HL-60 (cell line): ENCODE results near the gene NOXA1.

Source experiments
- DNase-seq, 2 experiments: peaks; one replicate each; pipeline ENCODE4 v3.0.0-alpha.2; 2010 to 2020; ENCODE audit warnings: low read depth in 1 of 2, low spot score in 1 of 2
- H3K27ac ChIP-seq: fragments of 250-450 bp; sonication (Bioruptor Pico); replicated peaks from 2 replicates; pipeline ENCODE4 v1.5.1; 2020; ENCODE audit warnings: mild to moderate bottlenecking, moderate library complexity
- H3K27me3 ChIP-seq: fragments of 250-450 bp; sonication (Bioruptor Pico); 2 replicates; pipeline ENCODE4 v1.5.1; 2021; ENCODE audit warnings: mild to moderate bottlenecking, moderate library complexity; ENCODE audit not compliant: insufficient read depth, poor library complexity, severe bottlenecking
- H3K4me3 ChIP-seq: replicated peaks from 2 replicates; pipeline ENCODE4 v1.5.1; 2011; ENCODE audit warnings: mild to moderate bottlenecking, control low read depth, low read length; ENCODE audit not compliant: insufficient read depth
- GABPA ChIP-seq: IDR thresholded peaks from 2 replicates; pipeline ENCODE4 v1.6.1; 2012; ENCODE audit warnings: low read depth
- POLR2AphosphoS5 ChIP-seq: IDR thresholded peaks from 2 replicates; pipeline ENCODE4 v1.6.1; 2012; ENCODE audit warnings: low read depth
- SPI1 ChIP-seq: IDR thresholded peaks from 2 replicates; pipeline ENCODE4 v1.6.1; 2012; ENCODE audit warnings: low read depth, mild to moderate bottlenecking, borderline replicate concordance
- long read RNA-seq: library from polyadenylated mRNA; unstranded; transcript quantifications from one replicate; pipeline ENCODE4 v2.0.0, GENCODE V29; 2020
- TF ChIP-seq, protein P1 (sequence below): IDR thresholded peaks from one replicate; pipeline ENCODE4 v1.5.1; 2011; ENCODE audit warnings: low read length, control low read depth, inconsistent platforms; ENCODE audit not compliant: insufficient read depth
- TF ChIP-seq, protein P2 (sequence below): IDR thresholded peaks from 2 replicates; pipeline ENCODE4 v1.6.1; 2012; ENCODE audit warnings: low read depth; ENCODE audit not compliant: insufficient replicate concordance

The NOXA1 gene, protein sequence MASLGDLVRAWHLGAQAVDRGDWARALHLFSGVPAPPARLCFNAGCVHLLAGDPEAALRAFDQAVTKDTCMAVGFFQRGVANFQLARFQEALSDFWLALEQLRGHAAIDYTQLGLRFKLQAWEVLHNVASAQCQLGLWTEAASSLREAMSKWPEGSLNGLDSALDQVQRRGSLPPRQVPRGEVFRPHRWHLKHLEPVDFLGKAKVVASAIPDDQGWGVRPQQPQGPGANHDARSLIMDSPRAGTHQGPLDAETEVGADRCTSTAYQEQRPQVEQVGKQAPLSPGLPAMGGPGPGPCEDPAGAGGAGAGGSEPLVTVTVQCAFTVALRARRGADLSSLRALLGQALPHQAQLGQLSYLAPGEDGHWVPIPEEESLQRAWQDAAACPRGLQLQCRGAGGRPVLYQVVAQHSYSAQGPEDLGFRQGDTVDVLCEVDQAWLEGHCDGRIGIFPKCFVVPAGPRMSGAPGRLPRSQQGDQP
- long read RNA-seq, partial matches to known transcripts = 2 of 9 reads
- long read RNA-seq, other reads (novel, unspliced or antisense) = 7 of 9 reads

DNA sequence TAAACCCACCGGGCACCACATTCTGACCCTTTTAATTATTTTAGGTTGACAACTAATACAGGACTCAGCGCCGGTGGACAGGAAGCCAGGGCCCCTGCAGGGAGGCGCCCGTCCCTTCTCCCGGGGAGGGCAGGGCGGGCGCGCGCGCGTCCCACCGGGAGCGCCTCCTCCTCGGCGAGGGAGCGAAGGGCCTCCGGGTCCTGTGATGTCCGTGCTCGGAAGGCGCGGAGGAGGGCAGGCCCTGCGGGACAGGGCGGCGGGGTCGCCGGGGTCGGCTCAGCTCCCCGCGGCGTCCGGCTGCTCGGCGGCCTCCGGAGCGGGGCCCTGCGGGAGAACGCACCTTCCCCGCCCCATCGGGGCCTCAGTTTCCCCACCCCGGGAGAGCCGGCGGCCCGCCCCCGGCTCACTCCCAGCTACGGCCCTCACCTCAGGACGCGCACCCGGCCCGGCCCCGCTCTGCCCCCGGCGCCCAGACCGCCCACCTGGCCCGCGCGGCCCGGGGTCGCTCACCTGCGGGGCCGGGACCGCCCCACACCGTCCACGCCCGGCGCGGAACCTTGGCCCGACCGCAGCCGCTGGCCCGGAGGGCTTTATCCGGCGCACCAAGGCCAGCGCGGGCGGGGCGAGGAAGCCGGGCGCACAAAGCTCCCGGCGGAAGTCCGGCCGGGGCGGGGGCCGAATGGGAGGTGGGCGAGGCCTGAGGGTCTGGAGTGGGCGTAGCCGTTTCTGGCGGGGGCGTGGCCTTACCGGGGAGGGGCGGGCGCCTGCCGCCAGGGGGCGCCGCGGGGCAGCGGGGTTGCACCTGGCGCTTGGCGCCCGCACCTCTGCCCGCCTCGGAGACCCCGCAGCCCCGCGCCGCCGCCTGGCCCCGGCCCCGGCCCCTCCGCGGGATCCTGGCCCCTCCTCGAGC, at the start of gene NOXA1, which contains the start of gene EXD3:
Gene NOXA1 (plus strand): TSS at position 790 of the 910 bp plus-strand sequence. CDS start 137 bp downstream, outside the sequence.
Gene EXD3 (minus strand): TSS at position 559 of the 910 bp plus-strand sequence. CDS start 27,805 bp downstream, outside the sequence.
- TF ChIP-seq, protein P1, sequence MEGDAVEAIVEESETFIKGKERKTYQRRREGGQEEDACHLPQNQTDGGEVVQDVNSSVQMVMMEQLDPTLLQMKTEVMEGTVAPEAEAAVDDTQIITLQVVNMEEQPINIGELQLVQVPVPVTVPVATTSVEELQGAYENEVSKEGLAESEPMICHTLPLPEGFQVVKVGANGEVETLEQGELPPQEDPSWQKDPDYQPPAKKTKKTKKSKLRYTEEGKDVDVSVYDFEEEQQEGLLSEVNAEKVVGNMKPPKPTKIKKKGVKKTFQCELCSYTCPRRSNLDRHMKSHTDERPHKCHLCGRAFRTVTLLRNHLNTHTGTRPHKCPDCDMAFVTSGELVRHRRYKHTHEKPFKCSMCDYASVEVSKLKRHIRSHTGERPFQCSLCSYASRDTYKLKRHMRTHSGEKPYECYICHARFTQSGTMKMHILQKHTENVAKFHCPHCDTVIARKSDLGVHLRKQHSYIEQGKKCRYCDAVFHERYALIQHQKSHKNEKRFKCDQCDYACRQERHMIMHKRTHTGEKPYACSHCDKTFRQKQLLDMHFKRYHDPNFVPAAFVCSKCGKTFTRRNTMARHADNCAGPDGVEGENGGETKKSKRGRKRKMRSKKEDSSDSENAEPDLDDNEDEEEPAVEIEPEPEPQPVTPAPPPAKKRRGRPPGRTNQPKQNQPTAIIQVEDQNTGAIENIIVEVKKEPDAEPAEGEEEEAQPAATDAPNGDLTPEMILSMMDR = peak; percentile 35
- peak; percentile 95 for TF ChIP-seq GABPA
- no peak; the same call in 1 of the 2 replicates for TF ChIP-seq POLR2AphosphoS5
- 0 out of 2 replicates have a peak, but pooled peaks have one; percentile 20 for TF ChIP-seq SPI1
- TF ChIP-seq, protein P2, sequence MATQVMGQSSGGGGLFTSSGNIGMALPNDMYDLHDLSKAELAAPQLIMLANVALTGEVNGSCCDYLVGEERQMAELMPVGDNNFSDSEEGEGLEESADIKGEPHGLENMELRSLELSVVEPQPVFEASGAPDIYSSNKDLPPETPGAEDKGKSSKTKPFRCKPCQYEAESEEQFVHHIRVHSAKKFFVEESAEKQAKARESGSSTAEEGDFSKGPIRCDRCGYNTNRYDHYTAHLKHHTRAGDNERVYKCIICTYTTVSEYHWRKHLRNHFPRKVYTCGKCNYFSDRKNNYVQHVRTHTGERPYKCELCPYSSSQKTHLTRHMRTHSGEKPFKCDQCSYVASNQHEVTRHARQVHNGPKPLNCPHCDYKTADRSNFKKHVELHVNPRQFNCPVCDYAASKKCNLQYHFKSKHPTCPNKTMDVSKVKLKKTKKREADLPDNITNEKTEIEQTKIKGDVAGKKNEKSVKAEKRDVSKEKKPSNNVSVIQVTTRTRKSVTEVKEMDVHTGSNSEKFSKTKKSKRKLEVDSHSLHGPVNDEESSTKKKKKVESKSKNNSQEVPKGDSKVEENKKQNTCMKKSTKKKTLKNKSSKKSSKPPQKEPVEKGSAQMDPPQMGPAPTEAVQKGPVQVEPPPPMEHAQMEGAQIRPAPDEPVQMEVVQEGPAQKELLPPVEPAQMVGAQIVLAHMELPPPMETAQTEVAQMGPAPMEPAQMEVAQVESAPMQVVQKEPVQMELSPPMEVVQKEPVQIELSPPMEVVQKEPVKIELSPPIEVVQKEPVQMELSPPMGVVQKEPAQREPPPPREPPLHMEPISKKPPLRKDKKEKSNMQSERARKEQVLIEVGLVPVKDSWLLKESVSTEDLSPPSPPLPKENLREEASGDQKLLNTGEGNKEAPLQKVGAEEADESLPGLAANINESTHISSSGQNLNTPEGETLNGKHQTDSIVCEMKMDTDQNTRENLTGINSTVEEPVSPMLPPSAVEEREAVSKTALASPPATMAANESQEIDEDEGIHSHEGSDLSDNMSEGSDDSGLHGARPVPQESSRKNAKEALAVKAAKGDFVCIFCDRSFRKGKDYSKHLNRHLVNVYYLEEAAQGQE = no peak
- Histone ChIP-seq H3K4me3 (peak within 1 kb of the TSS; percentile 85), H3K27ac (peak within 1 kb of the TSS; percentile 63), H3K27me3 (no peaks in the 10 kb centered on the region)
- peak; percentile 85 to 93 for DNase-seq

DNA sequence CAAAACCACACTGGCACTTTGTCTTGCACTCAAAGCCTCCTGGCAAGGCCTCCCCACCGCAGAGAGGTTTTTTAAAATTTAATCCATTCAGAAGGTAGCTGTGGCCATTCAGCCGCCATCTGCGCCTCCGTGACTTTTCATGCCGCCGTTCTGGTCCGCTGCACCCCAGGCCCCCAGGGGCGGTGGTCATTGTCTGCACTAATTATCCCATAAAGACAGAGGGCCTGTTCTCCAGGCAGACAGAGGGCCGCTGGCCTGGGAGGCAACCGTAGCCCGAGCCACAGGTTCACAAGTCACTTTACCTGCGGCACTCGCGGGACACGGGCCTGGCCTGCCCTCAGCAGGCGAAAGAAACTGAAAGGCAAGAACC, 49.6 kb upstream of the NOXA1 start:
- Histone ChIP-seq H3K27me3 (no peaks in the 10 kb centered on the region), H3K4me3 (no peak overlapping the region), H3K27ac (no peak overlapping the region)
- no peak for DNase-seq
- TF ChIP-seq GABPA (no peak), SPI1 (no peak), POLR2AphosphoS5 (no peak)
- TF ChIP-seq, protein P2 = no peak
- TF ChIP-seq, protein P1 = no peak

DNA sequence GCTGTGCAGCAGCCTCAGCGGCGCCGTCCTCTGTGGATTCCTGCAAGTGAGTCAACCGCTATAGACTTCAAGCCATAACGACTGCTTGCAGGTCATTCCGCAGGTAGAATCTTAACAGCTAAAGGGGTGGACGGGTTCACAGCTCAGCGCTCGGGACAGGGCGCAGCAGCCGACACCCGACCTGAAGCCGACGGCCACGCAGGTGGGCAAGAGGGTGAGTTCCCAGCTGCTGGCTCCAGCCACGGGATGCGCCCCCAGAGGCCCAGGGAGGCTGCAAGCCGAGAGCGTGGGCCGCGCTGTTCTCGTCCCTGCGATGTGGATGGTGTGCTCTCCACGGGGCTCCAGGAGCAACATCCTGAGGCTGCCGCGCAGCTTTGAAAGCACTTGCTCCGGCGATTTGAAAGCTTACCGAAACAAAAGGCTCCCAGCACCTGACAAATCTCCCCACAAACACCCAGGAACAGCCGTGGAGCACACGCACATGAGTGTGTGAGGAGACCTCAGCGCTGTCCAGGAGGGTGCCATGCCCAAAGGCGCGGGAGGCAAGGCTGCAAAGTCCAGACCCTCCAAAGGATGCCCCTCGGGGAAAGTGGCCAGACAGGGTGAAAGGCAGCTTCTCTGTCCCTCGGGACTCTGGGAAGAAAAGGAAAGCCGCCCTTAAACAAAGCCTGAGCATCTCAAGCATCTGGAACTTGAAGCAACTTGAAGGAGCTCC, 48.9 kb upstream of the NOXA1 start:
- no peaks in the 10 kb centered on the region for H3K27me3 ChIP-seq
- H3K4me3 ChIP-seq = no peak overlapping the region
- no peak overlapping the region for H3K27ac ChIP-seq
- no peak for DNase-seq
- TF ChIP-seq SPI1 (no peak), POLR2AphosphoS5 (no peak), GABPA (no peak)
- TF ChIP-seq, protein P1 = no peak
- TF ChIP-seq, protein P2 = no peak
